Karpas-422 (cell line): Measurements from ENCODE around the gene HOATZ. TPM values are rescaled to one million over a fixed set of nuclear protein-coding genes. Genes with fewer than 3 reads are reported as not detected.
A peak's percentile ranks its signal among the peaks of the same experiment; 100 is the strongest.

Experiments
- DNase-seq: peaks from one replicate; pipeline ENCODE4 v3.0.0-alpha.2; 2015
- H2AFZ ChIP-seq: fragments of 200-600 bp; sonication (generic); 2 replicates; pipeline ENCODE4 v1.6.1; 2014; ENCODE audit warnings: antibody characterized with exemption, low read length, mixed read lengths
- H3K27ac ChIP-seq: fragments of 200-600 bp; sonication (generic); 2 replicates; pipeline ENCODE4 v1.5.1; 2014; ENCODE audit warnings: mild to moderate bottlenecking, low read length, moderate library complexity
- H3K27me3 ChIP-seq: fragments of 200-600 bp; sonication (generic); 2 replicates; pipeline ENCODE4 v1.6.1; 2014; ENCODE audit warnings: low read length, mixed read lengths
- H3K36me3 ChIP-seq: fragments of 200-600 bp; sonication (generic); 2 replicates; pipeline ENCODE4 v1.6.1; 2014; ENCODE audit warnings: low read length, mixed read lengths; ENCODE audit not compliant: insufficient read depth
- H3K4me1 ChIP-seq: fragments of 200-600 bp; sonication (generic); 2 replicates; pipeline ENCODE4 v1.6.1; 2014; ENCODE audit warnings: mild to moderate bottlenecking, low read length, mixed read lengths
- H3K4me2 ChIP-seq: fragments of 200-600 bp; sonication (generic); 2 replicates; pipeline ENCODE4 v1.6.1; 2014; ENCODE audit warnings: low read length, low read depth, mild to moderate bottlenecking; ENCODE audit not compliant: poor library complexity, severe bottlenecking
- H3K4me3 ChIP-seq: fragments of 200-600 bp; sonication (generic); 2 replicates; pipeline ENCODE4 v1.5.1; 2014; ENCODE audit warnings: mild to moderate bottlenecking, antibody characterized with exemption, low read length, mixed read lengths
- H3K79me2 ChIP-seq: fragments of 200-600 bp; sonication (generic); 2 replicates; pipeline ENCODE4 v1.6.1; 2014; ENCODE audit warnings: mild to moderate bottlenecking, low read length, mixed read lengths
- H3K9ac ChIP-seq: fragments of 200-600 bp; sonication (generic); 2 replicates; pipeline ENCODE4 v1.6.0; 2014; ENCODE audit warnings: low read length
- H3K9me2 ChIP-seq: fragments of 200-600 bp; sonication (generic), shearing (Covaris generic); replicated peaks from 2 replicates; pipeline ENCODE4 v1.6.0; 2014; ENCODE audit warnings: mild to moderate bottlenecking, low read length, moderate library complexity; ENCODE audit not compliant: insufficient read depth
- H3K9me3 ChIP-seq: fragments of 300-700, 200-600 bp; sonication (generic); 2 replicates; pipeline ENCODE4 v1.6.1; 2014; ENCODE audit warnings: low read length, mixed read lengths
- H4K20me1 ChIP-seq: fragments of 200-600 bp; sonication (generic); 2 replicates; pipeline ENCODE4 v1.6.1; 2014; ENCODE audit warnings: mild to moderate bottlenecking, antibody characterized with exemption, low read length, low read depth; ENCODE audit not compliant: insufficient read depth
- total RNA-seq: library from RNA; depleted of rRNA; stranded (reverse); fragments of >200 nt; shearing (Covaris generic); gene quantifications from 2 replicates; pipeline ENCODE4 v1.2.3, GENCODE V29; 2014; ENCODE audit warnings: low replicate concordance

Gene HOATZ
- total RNA-seq, 1 experiment from 2014 or later, result not detected

DNA sequence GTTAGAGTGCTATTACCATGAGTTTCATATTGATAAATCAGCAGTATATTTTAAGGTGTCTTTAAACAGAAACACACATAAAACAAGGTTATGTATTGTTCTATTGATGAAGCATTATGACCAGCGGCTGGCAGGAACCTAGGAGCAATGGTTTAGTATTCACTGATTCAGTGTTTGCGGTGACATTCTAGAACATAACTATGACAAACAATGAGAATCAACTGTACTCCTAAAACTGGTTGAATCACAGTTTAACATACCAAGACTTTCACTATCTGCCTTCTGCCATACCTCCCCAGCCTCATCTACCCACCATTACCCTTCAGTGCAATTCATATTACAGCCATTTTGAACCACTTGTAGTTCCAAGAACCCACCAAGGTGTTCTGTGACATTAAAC lies 8.8 kb downstream of the HOATZ start:
- Histone ChIP-seq H3K27me3 (0 out of 2 replicates have a peak, but pooled peaks cover 3% of the 10 kb centered on the region), H3K9me2 (no peaks in the 10 kb centered on the region), H3K27ac (no peak overlapping the region), H4K20me1 (no peaks in the 10 kb centered on the region), H3K4me3 (no peak overlapping the region), H2AFZ (no peak overlapping the region), H3K4me1 (no peaks in the 10 kb centered on the region), H3K36me3 (no peaks in the 10 kb centered on the region), H3K4me2 (no peak overlapping the region), H3K9ac (no peak overlapping the region), H3K79me2 (no peaks in the 10 kb centered on the region), H3K9me3 (no peaks in the 10 kb centered on the region)
- no peak for DNase-seq

DNA sequence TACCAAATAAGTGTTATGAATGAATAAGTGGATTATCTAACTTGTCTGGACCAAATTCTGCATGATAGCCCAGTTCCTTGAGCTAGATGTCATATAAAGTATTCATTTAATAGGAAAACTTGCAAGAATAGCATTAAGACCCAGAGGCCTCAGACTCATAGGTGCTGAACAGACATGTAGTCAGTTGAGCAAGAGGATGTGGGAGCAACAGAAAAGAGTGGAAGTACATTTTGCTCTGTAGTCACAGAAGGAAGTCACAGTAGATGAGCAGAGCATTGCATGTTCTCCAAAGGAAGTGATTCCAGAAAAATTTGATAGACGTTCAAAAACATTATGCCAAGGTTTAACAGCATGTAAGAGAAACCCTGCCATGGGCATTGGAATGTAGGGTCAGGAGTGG lies 9.5 kb downstream of the HOATZ start:
- Histone ChIP-seq H3K27me3 (0 out of 2 replicates have a peak, but pooled peaks cover 3% of the 10 kb centered on the region), H2AFZ (no peak overlapping the region), H3K9me2 (no peaks in the 10 kb centered on the region), H3K9ac (no peak overlapping the region), H3K9me3 (no peaks in the 10 kb centered on the region), H3K4me3 (no peak overlapping the region), H3K36me3 (no peaks in the 10 kb centered on the region), H3K4me2 (no peak overlapping the region), H4K20me1 (no peaks in the 10 kb centered on the region), H3K4me1 (no peaks in the 10 kb centered on the region), H3K79me2 (no peaks in the 10 kb centered on the region), H3K27ac (no peak overlapping the region)
- no peak for DNase-seq

DNA sequence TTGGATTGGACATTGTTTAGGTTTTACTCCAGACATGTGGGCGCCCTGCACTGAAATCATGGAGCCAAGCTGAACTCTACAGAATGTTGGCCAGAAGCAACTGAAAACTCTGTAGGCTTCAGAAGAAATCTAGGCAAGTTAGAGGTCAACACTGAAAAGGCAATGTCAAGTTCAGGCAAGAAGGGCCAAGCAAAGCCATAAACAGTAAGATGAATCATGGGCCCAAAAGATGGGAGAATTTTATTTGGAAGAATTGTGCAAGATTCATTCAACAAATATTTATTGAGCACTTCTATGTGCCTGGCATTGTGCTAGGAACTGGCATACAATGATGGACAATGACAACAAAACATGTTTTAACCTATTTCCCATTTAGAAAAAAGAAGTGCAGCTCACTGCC lies 10.9 kb downstream of the HOATZ start:
- DNase-seq, result no peak
- Histone ChIP-seq H3K79me2 (no peaks in the 10 kb centered on the region), H3K4me1 (no peaks in the 10 kb centered on the region), H3K9me2 (no peaks in the 10 kb centered on the region), H3K9me3 (no peaks in the 10 kb centered on the region), H3K36me3 (no peaks in the 10 kb centered on the region), H4K20me1 (no peaks in the 10 kb centered on the region), H2AFZ (no peak overlapping the region), H3K4me3 (no peak overlapping the region), H3K9ac (no peak overlapping the region), H3K4me2 (no peak overlapping the region), H3K27ac (no peak overlapping the region), H3K27me3 (0 out of 2 replicates have a peak, but pooled peaks cover 3% of the 10 kb centered on the region)

DNA sequence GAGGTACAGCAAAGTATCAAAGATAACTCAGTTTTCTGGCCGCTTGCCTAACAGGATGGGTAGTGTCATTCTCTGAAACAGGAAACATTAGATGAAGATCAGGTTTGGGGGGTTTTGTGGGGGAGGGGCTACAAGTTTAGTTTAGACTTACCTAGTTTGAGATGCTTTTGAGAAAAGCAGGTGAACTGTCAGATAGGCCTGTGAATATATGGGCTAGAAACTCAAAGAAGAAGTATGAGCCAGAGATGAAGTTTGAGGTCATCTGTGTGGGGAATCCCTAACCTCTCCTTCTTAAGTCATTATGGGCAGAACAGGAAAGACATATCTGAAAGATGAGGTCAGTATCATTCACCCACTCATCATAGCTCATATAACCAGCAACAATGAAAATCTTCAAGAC lies 11.9 kb downstream of the HOATZ start:
- H3K4me1 ChIP-seq, result no peaks in the 10 kb centered on the region
- no peak overlapping the region for H3K4me3 ChIP-seq
- no peak for DNase-seq
- H3K4me2 ChIP-seq, result no peak overlapping the region
- no peaks in the 10 kb centered on the region for H3K79me2 ChIP-seq
- H3K9me3 ChIP-seq, result no peaks in the 10 kb centered on the region
- H3K9ac ChIP-seq, result no peak overlapping the region
- H3K27ac ChIP-seq, result no peak overlapping the region
- no peaks in the 10 kb centered on the region for H4K20me1 ChIP-seq
- no peak overlapping the region for H2AFZ ChIP-seq
- no peaks in the 10 kb centered on the region for H3K36me3 ChIP-seq
- no peaks in the 10 kb centered on the region for H3K9me2 ChIP-seq
- peaks cover 6% of the 10 kb centered on the region; the same call in 1 of the 2 replicates for H3K27me3 ChIP-seq

DNA sequence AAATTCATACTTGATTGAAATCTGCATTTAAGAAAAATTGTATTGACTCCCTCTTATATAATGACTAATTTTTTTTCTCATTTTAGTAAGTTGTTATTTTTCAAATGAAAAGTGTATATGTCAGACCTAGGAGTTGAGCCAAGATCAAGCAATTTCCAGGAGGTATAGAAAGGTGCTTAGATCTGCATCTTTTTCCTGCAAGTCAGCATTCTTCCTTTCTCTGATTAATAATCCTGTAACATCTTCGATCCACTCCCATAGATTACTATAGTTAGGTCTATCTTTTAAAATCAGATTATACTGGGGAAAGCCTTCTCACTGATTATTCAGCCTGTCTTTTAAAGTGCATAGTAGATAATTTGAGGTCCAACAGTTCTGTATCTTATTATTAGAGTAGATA lies 12.7 kb downstream of the HOATZ start:
- H3K9me2 ChIP-seq, result no peaks in the 10 kb centered on the region
- no peak overlapping the region for H3K4me3 ChIP-seq
- H3K4me1 ChIP-seq, result peaks cover 7% of the 10 kb centered on the region; the same call in 1 of the 2 replicates
- no peaks in the 10 kb centered on the region for H3K79me2 ChIP-seq
- no peak for DNase-seq
- H3K9me3 ChIP-seq, result no peaks in the 10 kb centered on the region
- no peaks in the 10 kb centered on the region for H4K20me1 ChIP-seq
- H3K4me2 ChIP-seq, result no peak overlapping the region
- H3K27me3 ChIP-seq, result peaks cover 3% of the 10 kb centered on the region; the same call in 1 of the 2 replicates
- H3K9ac ChIP-seq, result no peak overlapping the region
- H3K27ac ChIP-seq, result no peak overlapping the region
- H2AFZ ChIP-seq, result no peak overlapping the region
- H3K36me3 ChIP-seq, result no peaks in the 10 kb centered on the region

DNA sequence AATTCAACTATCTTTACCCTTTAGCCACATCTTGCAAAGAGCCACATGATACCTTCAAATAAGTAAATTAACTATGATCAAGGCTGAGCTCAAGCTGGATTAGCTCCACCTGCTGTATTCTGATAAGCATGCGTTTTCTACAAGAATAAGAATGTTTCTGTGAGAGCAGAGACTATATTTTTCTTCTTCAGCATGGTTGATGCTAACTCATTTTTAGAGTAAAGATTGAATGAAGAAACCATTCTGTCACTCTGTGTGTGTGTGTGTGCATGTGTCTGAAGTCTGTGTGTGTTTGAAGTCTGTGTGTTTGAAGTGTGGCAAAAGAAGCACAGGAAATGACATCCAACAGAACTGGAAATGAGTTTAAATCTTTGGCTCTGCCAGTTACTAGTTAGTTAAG lies 14.0 kb downstream of the HOATZ start:
- peak; percentile 85 for DNase-seq
- Histone ChIP-seq H3K4me2 (no peak overlapping the region), H3K79me2 (no peaks in the 10 kb centered on the region), H3K27ac (no peak overlapping the region), H3K27me3 (peaks cover 3% of the 10 kb centered on the region; the same call in 1 of the 2 replicates), H4K20me1 (no peaks in the 10 kb centered on the region), H3K36me3 (no peaks in the 10 kb centered on the region), H3K4me1 (peaks cover 8% of the 10 kb centered on the region; the same call in 1 of the 2 replicates), H2AFZ (no peak overlapping the region), H3K9ac (no peak overlapping the region), H3K9me2 (no peaks in the 10 kb centered on the region), H3K4me3 (no peak overlapping the region), H3K9me3 (no peaks in the 10 kb centered on the region)

DNA sequence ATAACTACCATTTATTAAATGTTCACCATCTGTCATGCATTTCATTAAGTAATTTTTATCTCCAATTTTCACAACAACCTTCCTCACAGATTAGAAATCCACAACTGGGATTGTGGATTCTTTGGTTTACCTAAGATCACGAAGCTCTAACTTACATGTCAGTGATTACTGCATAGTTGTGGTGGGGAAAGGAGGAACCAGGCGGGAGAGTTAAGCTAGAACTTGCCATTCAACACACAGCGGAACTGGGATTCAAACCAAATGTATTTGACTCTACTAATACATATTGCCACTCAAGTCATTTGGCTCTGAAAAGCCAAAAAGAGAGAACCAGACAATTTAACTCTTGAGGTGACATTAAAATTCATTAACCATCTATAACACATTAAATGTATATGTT lies 15.5 kb downstream of the HOATZ start:
- Histone ChIP-seq H3K9ac (no peak overlapping the region), H3K36me3 (no peaks in the 10 kb centered on the region), H3K79me2 (no peaks in the 10 kb centered on the region), H4K20me1 (no peaks in the 10 kb centered on the region), H3K27me3 (peaks cover 3% of the 10 kb centered on the region; the same call in 1 of the 2 replicates), H3K4me1 (peaks cover 8% of the 10 kb centered on the region; the same call in 1 of the 2 replicates), H3K4me3 (no peak overlapping the region), H3K4me2 (no peak overlapping the region), H3K27ac (no peak overlapping the region), H2AFZ (no peak overlapping the region), H3K9me2 (no peaks in the 10 kb centered on the region), H3K9me3 (no peaks in the 10 kb centered on the region)
- DNase-seq, result no peak

DNA sequence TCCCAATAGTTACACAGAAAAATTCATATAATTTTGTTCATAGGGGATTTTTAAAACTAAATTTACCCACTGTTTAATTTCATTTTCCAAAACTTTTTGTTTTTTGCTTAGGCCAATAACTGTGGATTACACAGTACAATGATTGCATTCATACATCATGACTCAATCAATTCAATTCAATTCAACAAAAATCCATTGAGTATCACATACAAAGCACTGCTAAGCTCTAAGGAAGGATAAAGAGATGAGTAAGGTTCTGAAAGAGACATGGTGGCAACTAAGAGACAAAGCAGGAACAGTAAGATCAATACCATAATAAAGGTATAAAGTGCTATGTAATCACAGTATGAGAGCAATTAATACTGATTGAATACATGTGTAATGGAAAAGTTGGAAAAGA lies 16.6 kb downstream of the HOATZ start:
- H3K27me3 ChIP-seq, result peaks cover 3% of the 10 kb centered on the region; the same call in 1 of the 2 replicates
- no peaks in the 10 kb centered on the region for H3K9me2 ChIP-seq
- H3K9ac ChIP-seq, result no peak overlapping the region
- H3K27ac ChIP-seq, result no peak overlapping the region
- H3K4me3 ChIP-seq, result no peak overlapping the region
- no peaks in the 10 kb centered on the region for H3K79me2 ChIP-seq
- no peak for DNase-seq
- no peaks in the 10 kb centered on the region for H3K9me3 ChIP-seq
- no peak overlapping the region for H3K4me2 ChIP-seq
- peaks cover 8% of the 10 kb centered on the region; the same call in 1 of the 2 replicates for H3K4me1 ChIP-seq
- H3K36me3 ChIP-seq, result no peaks in the 10 kb centered on the region
- peak overlapping the region; percentile 2; the same call in 1 of the 2 replicates for H2AFZ ChIP-seq
- no peaks in the 10 kb centered on the region for H4K20me1 ChIP-seq
